IPS DF 19.7 (cell line): Measurements from ENCODE around the gene SYNCRIP.
"Not testable (repeated sequence)": the region's sequence is repeated elsewhere in the genome, so short reads cannot be mapped to it uniquely, and the experiment has no call there.

Experiments
- DNase-seq: peaks from one replicate; pipeline ENCODE4 v3.0.0-alpha.2; 2013; ENCODE audit warnings: low read depth, low spot score

The SYNCRIP gene

GRCh38 chr6:85594197-85594930 lies 48.3 kb downstream of the SYNCRIP start:
- DNase-seq, result no peak

- peak; percentile 56 for DNase-seq
Measured at GRCh38 chr6:85593438-85594196, 49.1 kb downstream of the SYNCRIP start, which contains the start of gene SNX14. Gene SNX14 (minus strand): TSS chr6:85593858. CDS start chr6:85593718, 140 bp downstream.

- DNase-seq, result no peak
Measured at GRCh38 chr6:85592033-85592432, 50.7 kb downstream of the SYNCRIP start.

GRCh38 chr6:85591207-85591606 lies 51.5 kb downstream of the SYNCRIP start:
- no peak for DNase-seq

GRCh38 chr6:85585741-85586140 lies 56.9 kb downstream of the SYNCRIP start:
- DNase-seq, result no peak

GRCh38 chr6:85582832-85583231 lies 59.9 kb downstream of the SYNCRIP start:
- DNase-seq, result not testable (repeated sequence)

- DNase-seq, result no peak
Measured at GRCh38 chr6:85581572-85581971, 61.1 kb downstream of the SYNCRIP start.

- DNase-seq, result peak; percentile 7
Measured at GRCh38 chr6:85580878-85581267, 61.8 kb downstream of the SYNCRIP start.

- no peak for DNase-seq
Measured at GRCh38 chr6:85580118-85580877, 62.4 kb downstream of the SYNCRIP start.

GRCh38 chr6:85579581-85579980 lies 63.1 kb downstream of the SYNCRIP start:
- DNase-seq, result no peak

GRCh38 chr6:85576476-85576875 lies 66.2 kb downstream of the SYNCRIP start:
- no peak for DNase-seq

- DNase-seq, result no peak
Measured at GRCh38 chr6:85574932-85575598, 67.6 kb downstream of the SYNCRIP start.

- DNase-seq, result no peak
Measured at GRCh38 chr6:85569323-85569722, 73.4 kb downstream of the SYNCRIP start.

GRCh38 chr6:85568411-85568810 lies 74.3 kb downstream of the SYNCRIP start:
- no peak for DNase-seq

GRCh38 chr6:85565736-85566135 lies 77.0 kb downstream of the SYNCRIP start:
- DNase-seq, result no peak

GRCh38 chr6:85564223-85564622 lies 78.5 kb downstream of the SYNCRIP start:
- DNase-seq, result not testable (repeated sequence)
